Activated T-cell treated with anti-CD3 and anti-CD28 coated beads for 4 hours (primary cell): ENCODE data around the gene COX6A2.

Experiments
- DNase-seq: peaks from one replicate; pipeline ENCODE4 v3.0.0-alpha.2; 2020

COX6A2 gene

GRCh38 chr16:31428279-31428597 is at the start of gene COX6A2:
Gene COX6A2 (minus strand): TSS chr16:31428360. CDS start chr16:31428325, 35 bp downstream.
- DNase-seq, result no peak

GRCh38 chr16:31477220-31478216 is 49.4 kb upstream of the COX6A2 start:
- no peak for DNase-seq

GRCh38 chr16:31476303-31477219 is 48.4 kb upstream of the COX6A2 start:
- peak; percentile 87 for DNase-seq

- DNase-seq, result no peak
Measured at GRCh38 chr16:31475946-31476302, 47.8 kb upstream of the COX6A2 start.

GRCh38 chr16:31474773-31475738 is 46.9 kb upstream of the COX6A2 start:
- DNase-seq, result no peak

GRCh38 chr16:31474173-31474714 is 46.1 kb upstream of the COX6A2 start:
- DNase-seq, result no peak

GRCh38 chr16:31473264-31473984 is 45.3 kb upstream of the COX6A2 start:
- DNase-seq, result no peak

GRCh38 chr16:31472709-31473203 is 44.6 kb upstream of the COX6A2 start:
- DNase-seq, result no peak

- no peak for DNase-seq
Measured at GRCh38 chr16:31471875-31472708, 43.9 kb upstream of the COX6A2 start, which contains the start of gene TGFB1I1. Gene TGFB1I1 (plus strand): TSS chr16:31472152. CDS start chr16:31472189, 37 bp downstream.

GRCh38 chr16:31471241-31471874 is 43.2 kb upstream of the COX6A2 start:
- DNase-seq, result no peak

GRCh38 chr16:31470615-31471014 is 42.5 kb upstream of the COX6A2 start:
- DNase-seq, result no peak

- DNase-seq, result no peak
Measured at GRCh38 chr16:31467858-31468257, 39.7 kb upstream of the COX6A2 start.

GRCh38 chr16:31467151-31467773 is 39.1 kb upstream of the COX6A2 start:
- DNase-seq, result no peak

GRCh38 chr16:31466381-31466841 is 38.3 kb upstream of the COX6A2 start:
- no peak for DNase-seq

- DNase-seq, result no peak
Measured at GRCh38 chr16:31465788-31466370, 37.7 kb upstream of the COX6A2 start.

- no peak for DNase-seq
Measured at GRCh38 chr16:31464781-31465260, 36.7 kb upstream of the COX6A2 start.

GRCh38 chr16:31464348-31464769 is 36.2 kb upstream of the COX6A2 start:
- DNase-seq, result no peak
